Cortex of kidney (tissue), 1 donor: ENCODE data around the gene CTLA4.
"Not testable (repeated sequence)": the region's sequence is repeated elsewhere in the genome, so short reads cannot be mapped to it uniquely, and the experiment has no call there.

Experiments used
- DNase-seq: peaks from one replicate; lab custom pipeline; 2025; lab: John Stamatoyannopoulos, UW

The CTLA4 gene

GRCh38 chr2:203857656-203858055 lies 9.9 kb upstream of the CTLA4 start:
- no peak for DNase-seq

DNA sequence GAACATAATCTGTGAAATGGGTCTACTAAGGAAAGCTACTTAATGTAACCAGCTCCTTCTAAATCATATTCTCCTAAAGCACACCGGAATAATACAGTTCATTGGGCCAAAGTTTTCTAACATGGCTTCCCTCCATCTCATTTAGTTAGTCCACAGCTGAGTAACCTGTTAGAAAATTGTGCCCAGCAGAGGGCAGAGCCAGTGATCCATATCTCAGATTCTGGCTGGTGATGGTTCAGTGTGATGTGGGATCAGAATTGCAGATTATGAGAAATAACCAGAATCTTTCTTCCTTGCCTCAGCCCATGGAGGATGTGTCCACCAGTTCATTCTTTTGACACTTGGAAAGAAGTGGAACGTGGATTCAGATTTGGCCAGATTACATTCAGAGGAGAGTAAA lies 9.4 kb upstream of the CTLA4 start:
- DNase-seq: no peak

- DNase-seq: no peak
These were observed 8.4 kb upstream of the CTLA4 start for GRCh38 chr2:203859030-203859789.

GRCh38 chr2:203861197-203861596 lies 6.4 kb upstream of the CTLA4 start:
- no peak for DNase-seq

GRCh38 chr2:203861607-203862006 lies 6.0 kb upstream of the CTLA4 start:
- DNase-seq: no peak

GRCh38 chr2:203869223-203870042 lies 1.9 kb downstream of the CTLA4 start:
- DNase-seq: no peak

DNA sequence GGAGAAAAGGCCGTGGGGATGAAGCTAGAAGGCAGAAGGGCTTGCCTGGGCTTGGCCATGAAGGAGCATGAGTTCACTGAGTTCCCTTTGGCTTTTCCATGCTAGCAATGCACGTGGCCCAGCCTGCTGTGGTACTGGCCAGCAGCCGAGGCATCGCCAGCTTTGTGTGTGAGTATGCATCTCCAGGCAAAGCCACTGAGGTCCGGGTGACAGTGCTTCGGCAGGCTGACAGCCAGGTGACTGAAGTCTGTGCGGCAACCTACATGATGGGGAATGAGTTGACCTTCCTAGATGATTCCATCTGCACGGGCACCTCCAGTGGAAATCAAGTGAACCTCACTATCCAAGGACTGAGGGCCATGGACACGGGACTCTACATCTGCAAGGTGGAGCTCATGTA lies 2.9 kb downstream of the CTLA4 start:
- DNase-seq: no peak

GRCh38 chr2:203870941-203871340 lies 3.4 kb downstream of the CTLA4 start:
- no peak for DNase-seq

- DNase-seq: no peak
These were observed 3.9 kb downstream of the CTLA4 start for GRCh38 chr2:203871371-203871983.

- DNase-seq: no peak
These were observed 5.9 kb downstream of the CTLA4 start for GRCh38 chr2:203873461-203873860.

GRCh38 chr2:203873921-203874631 lies 6.5 kb downstream of the CTLA4 start:
- no peak for DNase-seq

DNA sequence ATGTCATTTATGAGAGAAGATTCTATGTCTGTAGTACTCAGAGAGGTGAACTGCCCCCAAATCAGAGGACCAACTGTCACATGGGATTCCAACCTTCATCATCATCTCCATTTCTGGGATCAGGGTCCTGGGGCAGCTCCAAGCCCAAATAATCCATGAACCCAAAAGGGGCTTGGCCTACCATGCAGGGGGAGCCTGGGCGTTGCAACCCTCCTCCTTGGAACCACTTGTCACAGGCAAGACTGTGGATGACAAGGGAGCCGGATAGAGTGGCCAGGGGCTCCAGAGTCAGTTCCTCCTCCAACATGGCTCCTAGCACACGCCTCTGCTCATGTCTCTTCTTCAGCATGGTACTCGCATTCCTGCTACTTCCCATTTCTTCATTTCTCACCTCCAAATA lies 7.9 kb downstream of the CTLA4 start:
- DNase-seq: no peak

GRCh38 chr2:203876328-203876727 lies 8.8 kb downstream of the CTLA4 start:
- no peak for DNase-seq

GRCh38 chr2:203878063-203878462 lies 10.5 kb downstream of the CTLA4 start:
- DNase-seq: no peak

- no peak for DNase-seq
These were observed 13.1 kb downstream of the CTLA4 start for GRCh38 chr2:203880557-203881125.

DNA sequence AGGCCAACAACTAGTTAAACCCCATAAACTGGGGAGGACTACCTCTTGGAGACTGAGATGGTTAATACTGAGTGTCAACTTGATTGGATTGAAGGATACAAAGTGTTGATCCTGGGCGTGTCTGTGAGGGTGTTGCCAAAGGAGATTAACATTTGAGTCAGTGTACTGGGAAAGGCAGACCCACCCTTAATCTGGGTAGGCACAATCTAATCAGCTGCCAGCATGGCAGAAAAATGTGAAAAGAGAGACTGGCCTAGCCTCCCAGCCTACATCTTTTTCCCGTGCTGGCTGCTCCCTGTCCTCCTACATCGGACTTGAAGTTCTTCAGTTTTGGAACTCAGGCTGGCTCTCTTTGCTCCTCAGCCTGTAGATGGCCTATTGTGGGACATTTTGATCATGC lies 13.6 kb downstream of the CTLA4 start:
- DNase-seq: not testable (repeated sequence)

DNA sequence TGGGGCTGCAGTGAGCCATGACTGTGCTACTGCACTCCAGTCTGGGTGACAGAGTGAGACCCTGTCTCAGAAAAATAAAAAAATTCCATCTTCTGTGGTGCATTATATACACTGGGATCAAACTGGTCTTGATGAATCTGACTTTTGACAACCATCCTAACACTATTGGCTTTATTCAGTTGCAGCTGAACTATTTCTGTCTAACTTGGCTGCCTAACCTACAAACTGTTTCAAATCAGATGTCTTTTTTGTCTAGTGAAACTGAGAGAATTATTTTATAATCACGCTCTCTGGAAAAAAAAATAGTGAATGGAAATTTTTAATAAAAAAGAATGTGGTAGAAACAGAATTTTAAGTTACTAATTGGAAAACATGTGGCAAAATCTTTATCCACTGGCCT lies 15.0 kb downstream of the CTLA4 start:
- no peak for DNase-seq

DNA sequence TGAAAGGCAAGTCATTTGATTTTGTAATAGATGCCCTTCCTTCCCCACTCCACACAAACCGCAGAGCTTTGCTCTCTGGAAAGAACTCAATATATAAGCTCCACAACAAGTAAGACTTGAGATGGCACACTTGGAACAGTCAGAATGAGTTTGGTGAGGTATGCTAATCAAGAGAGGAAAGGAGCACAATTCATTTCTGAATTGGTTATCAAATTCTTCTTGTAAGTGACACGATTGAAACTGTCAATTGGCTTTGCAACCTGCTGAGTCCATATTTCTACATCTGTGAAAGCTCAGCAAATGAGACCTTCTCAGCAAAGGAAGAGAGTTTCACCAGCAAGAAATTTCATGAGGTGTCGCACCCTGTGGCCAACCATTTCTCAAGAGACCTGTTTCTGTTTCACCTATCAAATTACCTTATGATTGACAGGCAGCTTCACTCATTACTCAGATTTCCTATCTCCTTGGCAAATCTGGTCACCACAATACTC lies 19.1 kb downstream of the CTLA4 start:
- DNase-seq: no peak

DNA sequence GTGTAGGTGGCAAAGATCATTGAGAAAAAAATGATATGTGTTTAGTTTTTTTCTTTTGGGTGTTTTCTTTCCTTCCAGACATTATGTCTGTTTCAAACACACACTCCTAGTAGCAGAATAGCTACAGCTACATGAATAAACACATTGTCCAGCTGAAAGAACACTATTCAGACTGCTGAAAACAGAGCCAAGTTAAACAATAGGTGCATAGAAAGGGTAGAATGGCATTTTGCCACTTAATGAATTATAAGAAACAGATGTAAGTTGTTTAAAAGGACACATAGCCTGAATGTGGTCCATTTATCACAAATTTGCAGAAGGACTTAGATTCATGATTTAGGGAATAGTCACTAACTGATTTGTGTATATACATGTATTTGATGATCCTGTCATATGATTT lies 20.1 kb downstream of the CTLA4 start:
- no peak for DNase-seq

DNA sequence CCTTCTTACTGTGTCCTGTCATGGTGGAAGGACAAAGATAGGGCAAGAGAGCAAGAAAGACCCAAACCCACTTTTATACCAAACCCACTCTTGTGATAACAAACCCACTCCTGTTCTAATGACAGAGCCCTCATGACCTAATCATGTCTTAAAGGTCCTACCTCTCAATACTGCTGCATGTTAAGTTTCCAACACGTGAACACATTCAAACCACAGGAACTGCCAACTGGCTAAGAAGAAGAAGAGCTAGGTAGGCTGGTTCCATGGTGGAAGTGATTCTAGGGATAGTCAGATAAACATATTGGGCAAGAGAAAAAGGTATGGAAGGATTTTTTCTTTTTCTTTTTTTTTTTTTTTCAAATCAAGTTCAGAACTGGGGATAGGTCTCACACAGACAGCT lies 22.0 kb downstream of the CTLA4 start:
- no peak for DNase-seq

- no peak for DNase-seq
These were observed 22.4 kb downstream of the CTLA4 start for GRCh38 chr2:203889944-203890343.

DNA sequence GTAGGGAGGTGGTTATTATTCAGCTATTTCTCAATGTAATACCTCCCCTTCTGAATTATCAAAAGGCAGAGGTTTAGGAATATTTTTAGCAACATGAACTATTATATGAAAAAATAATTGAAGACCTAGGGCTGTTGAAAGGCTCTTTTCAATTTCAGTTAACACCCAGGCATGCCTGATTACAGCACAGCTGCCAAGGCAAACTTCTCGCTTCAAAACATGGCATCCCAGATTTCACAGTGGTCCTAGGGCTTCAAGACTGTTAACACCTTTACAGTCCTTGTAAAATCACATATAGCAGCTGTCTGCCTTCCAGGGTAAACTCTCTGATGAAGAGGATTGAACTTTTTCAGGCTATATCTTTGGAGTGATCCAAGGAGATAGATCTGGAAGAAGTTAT lies 23.2 kb downstream of the CTLA4 start:
- DNase-seq: no peak
